ENCODE data around the gene FOXD1. TPM values are rescaled to one million over a fixed set of nuclear protein-coding genes. Genes with fewer than 3 reads are reported as not detected.

Gene FOXD1
- total and polyA plus RNA-seq, 11 donors = 0.06 to 0.18 TPM; not detected in 9

DNA sequence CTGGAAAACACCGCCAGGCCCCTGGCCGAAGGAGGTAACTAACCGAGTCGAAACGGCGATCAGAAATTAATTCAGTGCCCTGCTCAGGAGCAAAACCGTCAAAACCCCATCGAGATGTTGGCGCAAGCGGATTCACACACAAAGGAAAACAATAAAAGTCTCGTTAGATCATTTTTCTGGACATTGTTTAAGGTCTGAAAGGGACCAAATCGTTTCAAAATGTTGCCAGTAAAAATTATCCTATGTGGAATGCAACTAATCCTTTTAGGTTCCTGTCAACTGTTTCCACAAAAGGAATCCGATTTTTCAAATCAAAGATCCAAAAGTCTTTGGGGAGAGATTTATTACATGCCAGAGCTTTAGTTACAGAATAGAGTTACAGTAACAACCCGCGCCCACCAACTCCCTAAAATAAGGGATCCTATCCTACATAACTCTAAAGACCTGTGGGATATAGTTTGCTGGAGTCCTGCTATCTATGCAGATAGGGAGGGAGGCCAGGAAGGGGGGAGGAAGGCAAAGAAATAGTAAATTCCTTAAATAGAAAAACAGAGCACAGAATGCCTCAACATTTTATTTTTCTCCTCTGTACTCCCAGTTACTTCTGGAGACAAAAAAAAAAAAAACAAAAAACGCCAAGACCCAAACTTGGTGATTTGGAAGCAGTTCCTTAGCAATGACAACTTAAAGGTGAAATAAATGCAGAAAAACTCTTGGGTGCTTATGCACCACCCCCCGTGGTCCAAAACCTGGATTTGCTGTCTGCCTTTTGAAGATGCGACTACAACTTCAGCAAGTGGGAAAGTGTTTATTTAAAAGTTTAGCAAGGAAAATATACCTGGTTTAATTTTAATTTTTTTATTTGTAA, 10.6 kb downstream of the FOXD1 start:
- 4 to 11% (median 8%) methylated on average over 18 of the region's 18 CpGs for WGBS, 4 donors
- Histone ChIP-seq H3K36me3 (no peaks in the 10 kb centered on the region), H3K27me3 (peaks cover 77 to 100% (median 95%) of the 10 kb centered on the region in 9 donors), H3K9me3 (no peaks in the 10 kb centered on the region), H3K4me1 (peaks cover 6 to 22% (median 12%) of the 10 kb centered on the region in 12 donors), H3K4me3 (peak overlapping the region in 4 of 12 donors; percentile 10 to 33 (median 26)), H3K27ac (no peak overlapping the region)
- no peak for TF ChIP-seq POLR2A (IDR thresholded peaks at IDR 0.05)
- TF ChIP-seq, protein P1, sequence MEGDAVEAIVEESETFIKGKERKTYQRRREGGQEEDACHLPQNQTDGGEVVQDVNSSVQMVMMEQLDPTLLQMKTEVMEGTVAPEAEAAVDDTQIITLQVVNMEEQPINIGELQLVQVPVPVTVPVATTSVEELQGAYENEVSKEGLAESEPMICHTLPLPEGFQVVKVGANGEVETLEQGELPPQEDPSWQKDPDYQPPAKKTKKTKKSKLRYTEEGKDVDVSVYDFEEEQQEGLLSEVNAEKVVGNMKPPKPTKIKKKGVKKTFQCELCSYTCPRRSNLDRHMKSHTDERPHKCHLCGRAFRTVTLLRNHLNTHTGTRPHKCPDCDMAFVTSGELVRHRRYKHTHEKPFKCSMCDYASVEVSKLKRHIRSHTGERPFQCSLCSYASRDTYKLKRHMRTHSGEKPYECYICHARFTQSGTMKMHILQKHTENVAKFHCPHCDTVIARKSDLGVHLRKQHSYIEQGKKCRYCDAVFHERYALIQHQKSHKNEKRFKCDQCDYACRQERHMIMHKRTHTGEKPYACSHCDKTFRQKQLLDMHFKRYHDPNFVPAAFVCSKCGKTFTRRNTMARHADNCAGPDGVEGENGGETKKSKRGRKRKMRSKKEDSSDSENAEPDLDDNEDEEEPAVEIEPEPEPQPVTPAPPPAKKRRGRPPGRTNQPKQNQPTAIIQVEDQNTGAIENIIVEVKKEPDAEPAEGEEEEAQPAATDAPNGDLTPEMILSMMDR (IDR thresholded peaks at IDR 0.05) = no peak
- ATAC-seq (no peak), DNase-seq (no peak)
- intact Hi-C loops (cut with DNase I) = no loop called here

DNA sequence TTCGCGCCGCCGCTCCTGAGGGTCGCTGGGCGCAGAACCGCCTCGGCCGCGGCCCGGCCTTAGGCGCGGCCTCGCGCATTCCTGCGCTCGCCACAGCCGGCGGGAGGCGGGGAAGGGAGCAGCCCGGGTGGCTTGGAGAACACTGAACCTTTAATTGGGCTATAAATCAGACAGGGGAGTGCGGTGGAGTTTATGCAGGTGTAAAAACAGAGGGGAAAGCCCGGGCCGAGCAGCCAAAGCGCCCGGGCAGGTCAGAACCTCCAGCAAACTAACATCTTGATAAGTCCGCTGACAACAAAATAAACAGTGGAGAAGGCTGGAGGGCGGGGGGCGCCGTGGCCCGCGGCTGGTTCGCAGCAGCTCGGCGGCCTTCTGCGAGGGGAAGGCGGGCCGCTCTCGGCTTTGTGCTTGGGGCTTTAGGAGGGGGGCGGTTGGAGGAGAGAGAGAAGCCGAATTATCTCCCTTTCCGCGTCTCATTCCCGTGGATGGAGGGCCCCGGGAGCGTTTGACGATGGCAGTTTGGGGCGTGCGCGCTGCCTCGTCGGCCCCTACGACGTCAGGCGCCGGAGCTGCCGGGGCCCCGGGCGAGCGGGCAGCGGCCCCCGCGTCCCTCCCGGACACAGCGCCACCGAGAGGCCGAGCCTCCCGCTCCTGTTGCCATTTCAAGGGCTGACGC, 11.3 kb downstream of the FOXD1 start:
- intact Hi-C loops (cut with DNase I) = no loop called here
- H3K4me3 ChIP-seq = peak overlapping the region in 10 of 12 donors; percentile 8 to 33 (median 18)
- TF ChIP-seq POLR2A (IDR thresholded peaks at IDR 0.05) = no peak
- TF ChIP-seq, protein P1 (IDR thresholded peaks at IDR 0.05) = no peak
- ATAC-seq (peak in 1 of 4 donors; percentile 38), DNase-seq (no peak)
- no peaks in the 10 kb centered on the region for H3K36me3 ChIP-seq
- 1 to 2% (median 2%) methylated on average over 46 to 69 of the region's 69 CpGs for WGBS, 4 donors
- H3K27me3 ChIP-seq = peaks cover 75 to 100% (median 94%) of the 10 kb centered on the region in 9 donors
- H3K9me3 ChIP-seq = no peaks in the 10 kb centered on the region
- H3K4me1 ChIP-seq = peaks cover 6 to 22% (median 12%) of the 10 kb centered on the region in 12 donors
- H3K27ac ChIP-seq = no peak overlapping the region

DNA sequence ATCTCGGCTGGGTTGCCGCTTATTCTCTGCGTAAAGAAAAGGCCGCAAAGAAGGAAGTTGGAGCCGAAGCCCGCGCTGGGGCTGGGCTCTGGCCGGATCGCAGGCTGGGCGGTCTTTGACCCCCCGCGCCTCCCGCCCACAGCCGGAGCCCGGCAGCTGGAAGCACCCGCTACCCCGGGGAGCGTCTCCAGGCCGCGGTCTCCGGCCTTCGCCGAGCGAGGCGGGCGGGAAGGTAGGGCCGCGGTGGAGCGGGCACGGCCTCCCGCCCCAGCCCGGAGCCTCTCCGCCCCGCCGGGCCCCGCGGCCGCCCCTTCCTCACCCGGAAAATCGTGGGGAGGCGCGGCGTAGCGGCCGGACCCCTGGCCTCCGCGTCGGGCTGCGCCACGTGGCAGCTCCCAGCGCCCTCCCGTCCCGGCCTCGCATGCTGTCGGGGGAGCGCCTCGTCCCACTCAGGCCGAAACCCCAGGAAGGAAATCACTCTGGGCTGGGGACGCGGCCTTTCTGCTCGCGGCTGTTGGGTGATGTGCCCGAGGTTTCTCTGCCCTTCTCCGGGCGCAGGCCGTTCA, 12.0 kb downstream of the FOXD1 start:
- peak in 1 of 4 donors; percentile 60 for ATAC-seq
- no peak for TF ChIP-seq POLR2A (IDR thresholded peaks at IDR 0.05)
- TF ChIP-seq, protein P1 (IDR thresholded peaks at IDR 0.05) = no peak
- intact Hi-C loops (cut with DNase I) = no loop called here
- 1 to 2% (median 1%) methylated on average over 37 to 66 of the region's 66 CpGs for WGBS, 4 donors
- H3K4me3 ChIP-seq = peak overlapping the region in 10 of 12 donors; percentile 8 to 33 (median 18)
- H3K9me3 ChIP-seq = no peaks in the 10 kb centered on the region
- peaks cover 73 to 100% (median 93%) of the 10 kb centered on the region in 9 donors for H3K27me3 ChIP-seq
- DNase-seq = no peak
- peaks cover 6 to 22% (median 12%) of the 10 kb centered on the region in 12 donors for H3K4me1 ChIP-seq
- no peak overlapping the region for H3K27ac ChIP-seq
- no peaks in the 10 kb centered on the region for H3K36me3 ChIP-seq

All from heart left ventricle (tissue), 16 donors.